Heart left ventricle (tissue), 13 donors: ENCODE results near the gene IL1RAPL1.

ENCODE experiments used
- CTCF ChIP-seq, 12 donors: fragments of 200-600 bp; sonication (generic) in 4 of 12; IDR thresholded peaks; one replicate each; pipeline versions ENCODE4 v1.5.0 to v1.8.0; 2018 to 2022; ENCODE audit warnings: antibody characterized with exemption in 12 of 12, mild to moderate bottlenecking in 5 of 12
- POLR2A ChIP-seq, 2 donors: fragments of 450-650 bp; IDR thresholded peaks; one replicate each; pipeline ENCODE4 v1.6.1; 2017; ENCODE audit warnings: antibody characterized with exemption in 2 of 2, mild to moderate bottlenecking in 2 of 2, moderate library complexity in 2 of 2
- donor health status: ischemic (EF 13 %, LVEDD 7.1; RV severe dilation, severe dysfunction).
- donor health status: DM: no; HTN: yes; CAD: no.
- donor health status: DM: no; HTN: no; CAD: no.
- donor health status: ischemic (EF 25% LVEDD 6.9; RV normal size, moderate dysfunction).
- donor health status: ischemic (EF 25% LVEDD 5.7; RV mildly dilated, moderate dysfunction).
- donor health status: ischemic (EF 35%, LVEDD 5.7; RV mildly dilated, moderate dysfunction).
- donor health status: nonischemic (EF 11% LVEDD 7.7; RV severe dilation, severe dysfunction).
- donor health status: DM: yes; HTN: yes; CAD: no.
- donor health status: PGD.
- donor health status: ischemic (EF 29% LVEDD 5.4; RV normal size, mild dysfunction).
- donor health status: nonischemic (EF 23%, LVEDD 6.1; RV moderate dilation, normal function).

- no peak for TF ChIP-seq CTCF (IDR thresholded peaks at IDR 0.05)
- TF ChIP-seq POLR2A (IDR thresholded peaks at IDR 0.05) = no peak
These were observed 1282.6 kb downstream of the IL1RAPL1 start for GRCh38 chrX:29869837-29870236.
